ENCODE data around the gene VEPH1. TPM values are rescaled to one million over a fixed set of nuclear protein-coding genes. Genes with fewer than 3 reads are reported as not detected.

VEPH1 gene
- polyA plus RNA-seq, 1 of the 3 experiments (the other 2 are of a cell fraction) = 6.0 TPM

- TF ChIP-seq IRF3 (IDR thresholded peaks at IDR 0.05; ENCODE audit: low read depth, low read length) (no peak), YY1 (IDR thresholded peaks at IDR 0.05; ENCODE audit: low read depth) (no peak), FOXM1 (IDR thresholded peaks at IDR 0.05; ENCODE audit: low read depth) (no peak), POLR2AphosphoS5 (IDR thresholded peaks at IDR 0.05; ENCODE audit: low read depth, low read length) (no peak), SMC3 (IDR thresholded peaks at IDR 0.05; ENCODE audit: low read depth, low read length) (no peak)
These were observed 28.6 kb upstream of the VEPH1 start (continued) for GRCh38 chr3:157531771-157532170.

- WGBS (ENCODE audit: low lambda C conversion rate) = 82% methylated on average over 3 of the region's 3 CpGs
- Histone ChIP-seq H3K27me3 (ENCODE audit: insufficient read depth) (no peaks in the 10 kb centered on the region), H3K27ac (ENCODE audit: low read depth in 2 of 2, low read length in 1 of 2) (peak overlapping the region in 1 of 2 experiments; percentile 83; a peak in 2 of 4 replicates), H3F3A (replicated peaks; ENCODE audit: insufficient read depth) (peaks cover 47% of the 10 kb centered on the region), H3K9ac (peak overlapping the region; percentile 75; the same call in 1 of the 2 replicates), H3K79me2 (ENCODE audit: insufficient read depth) (peaks cover 44% of the 10 kb centered on the region), H3K9me2 (no peaks in the 10 kb centered on the region), H3K4me1 (ENCODE audit: control insufficient read depth in 1 of 2, insufficient read depth in 2 of 2, low read depth in 1 of 2, low read length in 1 of 2) (peaks cover 6 to 38% of the 10 kb centered on the region in 2 experiments; a peak in 3 of 4 replicates), H3K4me3 (ENCODE audit: low read depth in 2 of 2, low read length in 1 of 2) (no peak overlapping the region), H3K9me3 (no peaks in the 10 kb centered on the region), H4K20me1 (ENCODE audit: insufficient read depth) (no peaks in the 10 kb centered on the region), H3K36me3 (replicated peaks in 1 of 2; ENCODE audit: control insufficient read depth in 1 of 2, insufficient read depth in 2 of 2, low read length in 1 of 2) (peaks cover 0 to 4% of the 10 kb centered on the region in 2 experiments), H2AFZ (ENCODE audit: low read depth) (peak overlapping the region; percentile 24; the same call in 1 of the 2 replicates), H3K4me2 (peak overlapping the region; percentile 75)
- CTCF ChIA-PET = interaction anchor here (0.7 to 7.4 kb wide), 16 partner anchors 9 to 1112 kb away, joined by 3 to 113 read pairs (median 6); no protein-coding TSS in a partner anchor
- TF ChIP-seq TCF12 (IDR thresholded peaks at IDR 0.05) = peak; percentile 1; the same call in 1 of the 2 replicates
- no peak for TF ChIP-seq USF1 (IDR thresholded peaks at IDR 0.05; ENCODE audit: borderline replicate concordance, low read depth)
- no peak for DNase-seq
- POLR2A ChIA-PET = no interaction called here
These were observed 28.1 kb upstream of the VEPH1 start for GRCh38 chr3:157531301-157531660.

GRCh38 chr3:157530637-157531300, 27.6 kb upstream of the VEPH1 start:
- 91% methylated on average over 5 of the region's 5 CpGs for WGBS (ENCODE audit: low lambda C conversion rate)
- Histone ChIP-seq H3K27ac (ENCODE audit: low read depth in 2 of 2, low read length in 1 of 2) (peak overlapping the region in 1 of 2 experiments; percentile 83; a peak in 2 of 4 replicates), H3K4me3 (ENCODE audit: low read depth in 2 of 2, low read length in 1 of 2) (peak overlapping the region in 1 of 2 experiments; percentile 17; a peak in 1 of 4 replicates), H3K27me3 (ENCODE audit: insufficient read depth) (no peaks in the 10 kb centered on the region), H3K9ac (0 out of 2 replicates have a peak overlapping the region, but pooled peaks have one; percentile 75), H4K20me1 (ENCODE audit: insufficient read depth) (no peaks in the 10 kb centered on the region), H3K79me2 (ENCODE audit: insufficient read depth) (peaks cover 49% of the 10 kb centered on the region), H3K9me3 (no peaks in the 10 kb centered on the region), H3F3A (replicated peaks; ENCODE audit: insufficient read depth) (peaks cover 47% of the 10 kb centered on the region), H3K9me2 (no peaks in the 10 kb centered on the region), H3K4me1 (ENCODE audit: control insufficient read depth in 1 of 2, insufficient read depth in 2 of 2, low read depth in 1 of 2, low read length in 1 of 2) (peaks cover 6 to 42% of the 10 kb centered on the region in 2 experiments; a peak in 3 of 4 replicates), H3K4me2 (peak overlapping the region; percentile 75), H2AFZ (ENCODE audit: low read depth) (0 out of 2 replicates have a peak overlapping the region, but pooled peaks have one; percentile 24), H3K36me3 (replicated peaks in 1 of 2; ENCODE audit: control insufficient read depth in 1 of 2, insufficient read depth in 2 of 2, low read length in 1 of 2) (peaks cover 0 to 4% of the 10 kb centered on the region in 2 experiments)
- TF ChIP-seq MAX (IDR thresholded peaks at IDR 0.05; ENCODE audit: low read depth) (0 out of 2 replicates have a peak, but pooled peaks have one; percentile 20), TCF12 (IDR thresholded peaks at IDR 0.05) (peak; percentile 2; the same call in 1 of the 2 replicates), USF2 (IDR thresholded peaks at IDR 0.05; ENCODE audit: borderline replicate concordance, low read depth, low read length) (no peak), EP300 (IDR thresholded peaks at IDR 0.05; ENCODE audit: borderline replicate concordance in 1 of 2, low read depth in 1 of 2, low read length in 1 of 2) (no peak), ELF1 (IDR thresholded peaks at IDR 0.05) (no peak), GABPA (IDR thresholded peaks at IDR 0.05; ENCODE audit: low read depth) (no peak), MEF2A (IDR thresholded peaks at IDR 0.05; ENCODE audit: borderline replicate concordance, low read depth) (no peak)
- no peak for DNase-seq
- CTCF ChIA-PET = interaction anchor here (1.3 to 7.4 kb wide), 7 partner anchors 12 to 1114 kb away, joined by 3 to 113 read pairs (median 20); partner anchors contain the start of gene GFM1
- POLR2A ChIA-PET = no interaction called here

Data from SK-N-SH (cell line).